H1 (cell line): ENCODE data around the gene KLHL29. TPM values are rescaled to one million over a fixed set of nuclear protein-coding genes. Genes with fewer than 3 reads are reported as not detected.
A peak's percentile ranks its signal among the peaks of the same experiment; 100 is the strongest.

ENCODE experiments used
- CTCF ChIA-PET: fragments of 300-600 bp; sonication (Branson Sonifier 250); formaldehyde crosslinking; loops from one replicate; lab custom pipeline; 2021; ENCODE audit not compliant: partially characterized antibody; lab: Charles Lee
- POLR2A ChIA-PET: fragments of 300-600 bp; sonication (Branson Sonifier 250); formaldehyde crosslinking; loops from one replicate; lab custom pipeline; 2021; ENCODE audit warnings: inconsistent platforms; ENCODE audit not compliant: partially characterized antibody; lab: Charles Lee
- DNase-seq, 2 experiments: peaks; one replicate each; pipeline versions ENCODE4 v3.0.0 to v3.0.0-alpha.2; 2010 to 2022; ENCODE audit warnings: low spot score in 2 of 2, low read depth in 1 of 2, mixed read lengths in 1 of 2
- FAIRE-seq: peaks from 2 replicates; lab custom pipeline; 2011; peaks lifted over from hg19 to GRCh38; lab: Jason Lieb, UNC
- H2AFZ ChIP-seq: 2 replicates; pipeline ENCODE4 v1.8.1; 2012; ENCODE audit warnings: low read length, inconsistent platforms
- H2AK5ac ChIP-seq: 2 replicates; pipeline ENCODE4 v1.6.1; 2013; ENCODE audit warnings: low read depth, low read length
- H2BK120ac ChIP-seq: replicated peaks from 2 replicates; pipeline ENCODE3; 2013; ENCODE audit warnings: low read depth, low read length, inconsistent platforms
- H2BK12ac ChIP-seq: 2 replicates; pipeline ENCODE4 v1.6.1; 2013; ENCODE audit warnings: low read depth, low read length
- H2BK15ac ChIP-seq: 2 replicates; pipeline ENCODE4 v1.6.1; 2013; ENCODE audit warnings: low read length
- H2BK20ac ChIP-seq: 2 replicates; pipeline ENCODE4 v1.6.1; 2013; ENCODE audit warnings: low read length
- H2BK5ac ChIP-seq: 2 replicates; pipeline ENCODE4 v1.6.1; 2013; ENCODE audit warnings: low read depth, low read length
- H3K14ac ChIP-seq: 2 replicates; pipeline ENCODE4 v1.6.1; 2013; ENCODE audit warnings: inconsistent platforms; ENCODE audit not compliant: insufficient read length
- H3K18ac ChIP-seq: 2 replicates; pipeline ENCODE4 v1.6.1; 2013; ENCODE audit warnings: low read length; ENCODE audit errors: extremely low read depth
- H3K23ac ChIP-seq: 2 replicates; pipeline ENCODE4 v1.6.1; 2013; ENCODE audit warnings: inconsistent platforms; ENCODE audit not compliant: insufficient read length
- H3K23me2 ChIP-seq: 2 replicates; pipeline ENCODE4 v1.6.1; 2013; ENCODE audit warnings: low read depth, low read length
- H3K27ac ChIP-seq: 2 replicates; pipeline ENCODE4 v1.6.1; 2011; ENCODE audit warnings: low read depth, low read length, inconsistent platforms
- H3K27me3 ChIP-seq, 4 experiments: replicated peaks in 1 of 4; 1 replicate in 1 of 4; 2 replicates in 3 of 4; pipeline versions ENCODE4 v1.6.1 to v1.8.1; 2011 to 2013; ENCODE audit warnings: low read length in 3 of 4, mild to moderate bottlenecking in 3 of 4, inconsistent platforms in 2 of 4, mixed read lengths in 2 of 4, moderate library complexity in 1 of 4; ENCODE audit not compliant: control insufficient read depth in 3 of 4, insufficient read depth in 3 of 4; ENCODE audit errors: extremely low read depth in 1 of 4
- H3K36me3 ChIP-seq, 4 experiments: 2 replicates each; pipeline versions ENCODE4 v1.6.1 to v1.8.1; 2011 to 2013; ENCODE audit warnings: mild to moderate bottlenecking in 4 of 4, low read length in 3 of 4, moderate library complexity in 2 of 4, control low read depth in 1 of 4, inconsistent platforms in 1 of 4; ENCODE audit not compliant: insufficient read depth in 4 of 4, control insufficient read depth in 2 of 4
- H3K4ac ChIP-seq: replicated peaks from 2 replicates; pipeline ENCODE3; 2013; ENCODE audit warnings: low read length, low read depth, mixed read lengths, inconsistent platforms; ENCODE audit not compliant: insufficient read length
- H3K4me1 ChIP-seq, 4 experiments: replicated peaks in 1 of 4; 1 replicate in 1 of 4; 2 replicates in 3 of 4; pipeline versions ENCODE4 v1.6.1 to v1.8.1; 2011 to 2013; ENCODE audit warnings: low read length in 3 of 4, inconsistent platforms in 2 of 4, mixed read lengths in 1 of 4; ENCODE audit not compliant: insufficient read depth in 4 of 4, control insufficient read depth in 3 of 4
- H3K4me2 ChIP-seq, 2 experiments: 2 replicates each; pipeline versions ENCODE4 v1.6.1 to v1.8.1; 2011 to 2013; ENCODE audit warnings: low read depth in 2 of 2, low read length in 2 of 2, control low read depth in 1 of 2, inconsistent platforms in 1 of 2, mild to moderate bottlenecking in 1 of 2; ENCODE audit not compliant: insufficient read depth in 1 of 2
- H3K4me3 ChIP-seq, 4 experiments: fragments of 200-600, 300-600 bp in 1 of 4; sonication (generic), shearing (Covaris generic), sonication (Bioruptor Twin) in 1 of 4; 2 replicates each; pipeline versions ENCODE4 v1.5.1 to v1.8.1; 2011 to 2016; ENCODE audit warnings: low read length in 4 of 4, low read depth in 3 of 4, control low read depth in 2 of 4, inconsistent platforms in 2 of 4, mild to moderate bottlenecking in 2 of 4, mixed read lengths in 1 of 4, moderate library complexity in 1 of 4; ENCODE audit not compliant: insufficient read depth in 2 of 4; ENCODE audit errors: extremely low read depth in 1 of 4
- H3K56ac ChIP-seq: replicated peaks from 2 replicates; pipeline ENCODE3; 2013; ENCODE audit warnings: low read depth, mild to moderate bottlenecking, mixed read lengths, low read length, inconsistent platforms; ENCODE audit not compliant: insufficient read length
- H3K79me1 ChIP-seq: 2 replicates; pipeline ENCODE4 v1.6.1; 2013; ENCODE audit warnings: low read depth, low read length, control low read depth
- H3K79me2 ChIP-seq, 2 experiments: 2 replicates each; pipeline versions ENCODE4 v1.6.1 to v1.8.1; 2012 to 2013; ENCODE audit warnings: low read length in 2 of 2, mild to moderate bottlenecking in 2 of 2, inconsistent platforms in 1 of 2; ENCODE audit not compliant: insufficient read depth in 2 of 2, control insufficient read depth in 1 of 2
- H3K9ac ChIP-seq, 4 experiments: replicated peaks in 1 of 4; 1 replicate in 1 of 4; 2 replicates in 3 of 4; pipeline versions ENCODE4 v1.6.1 to v1.8.1; 2011 to 2013; ENCODE audit warnings: low read depth in 3 of 4, low read length in 3 of 4, control low read depth in 2 of 4, mild to moderate bottlenecking in 2 of 4, moderate library complexity in 2 of 4, inconsistent platforms in 1 of 4; ENCODE audit errors: extremely low read depth in 1 of 4
- H3K9me3 ChIP-seq, 2 experiments: 2 replicates each; pipeline versions ENCODE4 v1.6.1 to v1.8.1; 2012 to 2013; ENCODE audit warnings: mild to moderate bottlenecking in 2 of 2, moderate library complexity in 2 of 2, control low read depth in 1 of 2, inconsistent platforms in 1 of 2, low read depth in 1 of 2, low read length in 1 of 2, mixed read lengths in 1 of 2; ENCODE audit not compliant: insufficient read depth in 2 of 2
- H4K20me1 ChIP-seq, 2 experiments: replicated peaks in 1 of 2; 2 replicates each; pipeline versions ENCODE3 to v1.8.1; 2011 to 2013; ENCODE audit warnings: inconsistent platforms in 2 of 2, low read length in 2 of 2, mild to moderate bottlenecking in 1 of 2; ENCODE audit not compliant: insufficient read depth in 2 of 2, control insufficient read depth in 1 of 2
- H4K5ac ChIP-seq: 2 replicates; pipeline ENCODE4 v1.6.1; 2013; ENCODE audit warnings: low read length, low read depth, mixed read lengths, inconsistent platforms; ENCODE audit not compliant: insufficient read length
- H4K8ac ChIP-seq: 2 replicates; pipeline ENCODE4 v1.8.0; 2013; ENCODE audit warnings: mild to moderate bottlenecking, moderate library complexity, low read length, inconsistent platforms; ENCODE audit not compliant: insufficient read depth; ENCODE audit errors: extremely low read depth
- H4K91ac ChIP-seq: replicated peaks from 2 replicates; pipeline ENCODE3; 2013; ENCODE audit warnings: low read length, mixed read lengths, inconsistent platforms; ENCODE audit not compliant: insufficient read length
- ASH2L ChIP-seq: fragments of 200-600, 300-600 bp; sonication (generic); IDR thresholded peaks from one replicate; pipeline ENCODE4 v1.7.1; 2017; ENCODE audit warnings: low read length
- EGR1 ChIP-seq: IDR thresholded peaks from 2 replicates; pipeline ENCODE4 v1.6.1; 2011; ENCODE audit warnings: low read depth, low read length, borderline replicate concordance
- EZH2 ChIP-seq: fragments of 200-600 bp; sonication (generic); IDR thresholded peaks from 2 replicates; pipeline ENCODE4 v1.7.1; 2012; ENCODE audit warnings: low read depth, mild to moderate bottlenecking, moderate library complexity, low read length, inconsistent platforms; ENCODE audit not compliant: severe bottlenecking
- HDAC6 ChIP-seq: IDR thresholded peaks from one replicate; pipeline ENCODE4 v1.7.1; 2012; ENCODE audit warnings: low read depth, mild to moderate bottlenecking, inconsistent platforms, low read length, moderate library complexity
- JUND ChIP-seq: IDR thresholded peaks from 2 replicates; pipeline ENCODE4 v1.6.1; 2011; ENCODE audit warnings: mild to moderate bottlenecking, improper control_type of control experiment, low read length
- SRF ChIP-seq: IDR thresholded peaks from 2 replicates; pipeline ENCODE4 v1.6.1; 2011; ENCODE audit warnings: mild to moderate bottlenecking, low read depth, low read length, moderate library complexity
- TBP ChIP-seq: IDR thresholded peaks from 2 replicates; pipeline ENCODE4 v1.6.1; 2011; ENCODE audit warnings: low read depth, low read length, improper control_type of control experiment
- ZNF274 ChIP-seq: IDR thresholded peaks from 2 replicates; pipeline ENCODE4 v1.7.0; 2012; ENCODE audit warnings: low read length, borderline replicate concordance; ENCODE audit errors: extremely low read depth
- WGBS, 2 experiments: shearing (Covaris generic) in 1 of 2; methylation state at CpG; one replicate each; pipeline versions ENCODE4 v1.1.6 to v1.1.7; 2013 to 2015; ENCODE audit warnings: low lambda C conversion rate in 2 of 2, mixed read lengths in 2 of 2, inconsistent platforms in 1 of 2, low coverage in 1 of 2, missing lambda C conversion rate in 1 of 2; ENCODE audit not compliant: insufficient replicate concordance in 2 of 2, insufficient coverage in 1 of 2, insufficient read length in 1 of 2; ENCODE audit errors: extremely low coverage in 1 of 2, missing lambda C conversion rate in 1 of 2; 5-methylcytosine and 5-hydroxymethylcytosine counted together
- polyA plus RNA-seq, 7 experiments: library from polyadenylated mRNA; depleted of rRNA in 3 of 7; stranded (reverse) in 5 of 7; unstranded in 2 of 7; fragments of >200 nt in 5 of 7; fragments of 200-250 nt in 2 of 7; gene quantifications; 1 replicate in 5 of 7; 2 replicates in 1 of 7; 4 replicates in 1 of 7; pipeline versions ENCODE4 v1.2.1 to v1.2.3, GENCODE V29; 2011 to 2013; ENCODE audit warnings: missing spikeins in 2 of 7, mixed read lengths in 2 of 7
- total RNA-seq: library from RNA; stranded (reverse); fragmentation: NEBNext Ultra II Directional; extraction: Animal tissue kit (Norgen Biotek cat#: 25700); gene quantifications from 2 replicates; pipeline ENCODE4 v1.2.1, GENCODE V29; 2021

Gene KLHL29
- total and polyA plus RNA-seq, 2 of the 8 experiments (the other 6 are each of a cell fraction or from before 2014, with no cell fraction given): 1.1 to 4.7 TPM

- Histone ChIP-seq H4K91ac (no peak overlapping the region), H3K79me2 (no peaks in the 10 kb centered on the region), H3K14ac (no peak overlapping the region), H2BK12ac (no peak overlapping the region), H2BK120ac (no peak overlapping the region), H3K79me1 (no peaks in the 10 kb centered on the region; the same call in 1 of the 2 replicates), H3K36me3 (no peaks in the 10 kb centered on the region), H4K20me1 (no peaks in the 10 kb centered on the region), H3K27ac (no peak overlapping the region), H2AK5ac (no peak overlapping the region), H3K4me2 (no peak overlapping the region), H3K9ac (no peak overlapping the region), H3K9me3 (no peaks in the 10 kb centered on the region), H4K8ac (no peak overlapping the region), H2BK20ac (no peak overlapping the region), H2BK5ac (no peak overlapping the region), H2AFZ (no peak overlapping the region), H3K18ac (0 out of 2 replicates have a peak overlapping the region, but pooled peaks have one; percentile 7), H3K4ac (no peak overlapping the region), H3K4me3 (no peak overlapping the region), H3K56ac (no peak overlapping the region), H3K23me2 (no peaks in the 10 kb centered on the region; the same call in 1 of the 2 replicates), H3K27me3 (no peaks in the 10 kb centered on the region), H3K4me1 (peaks cover 0 to 13% (median 10%) of the 10 kb centered on the region in 4 experiments; a peak in 4 of 7 replicates), H4K5ac (no peak overlapping the region), H2BK15ac (no peak overlapping the region), H3K23ac (no peak overlapping the region)
- peak in 1 of 2 experiments; percentile 33 for DNase-seq
- TF ChIP-seq ZNF274 (no peak), JUND (no peak), ASH2L (no peak), TBP (no peak), EGR1 (no peak), EZH2 (no peak), SRF (no peak), HDAC6 (no peak)
- POLR2A ChIA-PET: no interaction called here
- FAIRE-seq: no peak
- WGBS, 2 experiments: 94% methylated on average over 6 of the region's 6 CpGs; no CpG with 5 or more reads in 1 of the 2 experiments
- CTCF ChIA-PET: interaction anchor here (2.6 to 4.0 kb wide), 2 partner anchors 10 to 18 kb away, joined by 6 to 26 read pairs; no protein-coding TSS in a partner anchor
Observed at GRCh38 chr2:23433282-23433681, 48.3 kb downstream of the KLHL29 start.
